Stimulated activated CD8-positive, alpha-beta memory T cell treated with anti-CD3 and anti-CD28 coated beads, Interleukin-4, amount 100 ng/mL, for 24 hours (primary cell): ENCODE data around the gene EPHB1.

Experiments used
- DNase-seq: peaks from one replicate; pipeline ENCODE4 v3.0.0-alpha.2; 2020; ENCODE audit warnings: low read depth

The EPHB1 gene

GRCh38 chr3:134809427-134810051, 14.5 kb downstream of the EPHB1 start:
- DNase-seq: no peak

GRCh38 chr3:134810052-134810435, 15.0 kb downstream of the EPHB1 start:
- no peak for DNase-seq

GRCh38 chr3:134810850-134811249, 15.8 kb downstream of the EPHB1 start:
- DNase-seq: no peak

DNA sequence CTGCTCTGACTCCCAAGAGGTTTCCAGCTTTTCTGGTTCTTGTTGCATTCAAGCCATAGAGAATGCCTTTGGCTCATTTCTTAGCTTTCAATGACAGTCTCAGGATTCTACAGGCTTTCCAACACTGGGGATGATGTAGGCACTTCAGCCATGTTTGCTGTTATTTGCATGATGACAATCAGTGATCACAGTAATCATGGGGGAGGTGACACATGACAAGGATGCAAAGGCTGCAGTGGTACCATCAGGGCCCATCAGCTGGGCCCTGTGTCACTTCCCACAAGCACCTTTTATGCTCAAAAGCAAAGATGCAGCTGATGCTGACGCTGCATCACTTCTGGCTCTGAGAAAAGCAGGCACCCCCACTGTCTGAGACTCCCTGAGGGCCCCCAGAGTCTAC, 18.6 kb downstream of the EPHB1 start:
- no peak for DNase-seq

DNA sequence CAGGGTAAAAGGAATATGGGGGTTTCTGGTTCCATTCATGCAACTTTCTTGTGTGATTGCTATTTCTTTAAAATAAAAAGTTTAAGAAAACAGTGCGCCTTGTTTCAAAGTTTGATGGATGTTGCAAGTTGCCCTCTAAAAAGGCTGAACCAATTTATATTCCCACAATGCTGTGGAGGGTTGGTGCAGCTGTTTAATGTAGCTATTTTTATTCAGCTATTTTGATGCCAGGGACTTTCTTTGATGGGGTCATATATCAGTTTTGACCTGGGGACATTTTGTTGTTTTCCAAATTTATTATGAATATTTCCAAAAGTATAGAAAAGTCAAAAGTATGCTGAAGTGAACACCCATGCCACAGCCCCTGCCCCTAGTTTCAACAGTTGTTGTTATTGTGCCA, 20.5 kb downstream of the EPHB1 start:
- no peak for DNase-seq

DNA sequence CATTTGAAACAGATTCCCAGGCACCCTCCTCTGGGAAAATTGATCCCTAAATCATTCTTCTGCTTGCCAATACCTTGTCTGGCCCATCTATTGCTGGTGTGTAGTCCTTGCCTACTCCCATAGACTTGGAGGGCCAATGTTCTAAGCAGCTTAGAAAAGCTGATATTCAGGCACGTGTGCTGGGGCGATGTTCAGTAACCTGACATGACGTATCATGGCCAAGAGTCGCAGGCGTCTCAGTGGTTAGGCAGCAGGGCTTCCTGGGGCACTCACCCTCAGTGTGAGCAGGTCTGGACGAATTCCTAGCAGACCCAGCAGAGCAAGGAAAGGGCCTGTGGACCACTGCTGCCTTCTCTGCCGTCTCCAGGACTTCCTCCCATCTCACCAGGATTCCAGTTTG, 21.6 kb downstream of the EPHB1 start:
- DNase-seq: no peak

GRCh38 chr3:134817297-134817696, 22.2 kb downstream of the EPHB1 start:
- DNase-seq: no peak

DNA sequence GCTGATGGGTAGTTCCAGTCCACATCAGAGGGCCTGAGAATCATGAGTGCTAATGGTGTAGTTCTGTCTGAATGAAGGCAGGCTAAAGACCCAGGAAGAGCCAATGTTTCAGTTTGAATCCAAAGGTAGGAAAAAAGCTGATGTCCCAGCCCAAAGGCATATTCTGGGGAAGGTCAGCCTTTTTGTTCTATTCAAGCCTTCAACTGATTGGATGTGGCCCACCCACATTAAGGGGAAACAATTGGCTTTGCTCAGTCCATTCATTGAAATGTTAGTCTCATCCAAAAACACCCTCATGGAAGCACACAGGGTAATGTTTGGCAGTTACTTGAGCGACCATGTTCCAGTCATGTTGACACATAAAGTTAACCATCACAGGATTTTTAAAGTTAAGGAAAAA, 25.9 kb downstream of the EPHB1 start:
- DNase-seq: no peak

GRCh38 chr3:134822090-134822489, 27.0 kb downstream of the EPHB1 start:
- no peak for DNase-seq

GRCh38 chr3:134823679-134824078, 28.6 kb downstream of the EPHB1 start:
- DNase-seq: no peak

DNA sequence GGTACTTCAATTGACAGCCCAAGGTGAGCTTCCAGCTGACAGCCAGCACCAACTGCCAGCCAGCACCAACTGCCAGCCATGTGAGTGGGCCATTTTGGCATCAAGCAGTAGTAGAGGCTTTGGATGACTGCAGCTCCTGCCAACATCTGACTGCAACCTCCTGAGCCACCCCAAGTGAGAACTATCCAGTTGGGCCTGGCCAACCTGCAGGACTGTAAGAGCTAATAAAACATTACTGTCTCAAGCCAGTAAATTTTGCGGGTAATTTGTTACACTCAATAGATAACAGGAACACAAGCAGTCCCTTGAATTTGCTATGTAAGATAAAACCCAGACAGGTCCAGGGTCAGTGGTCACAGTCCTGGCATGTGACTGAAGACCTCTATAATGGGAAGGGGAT, 29.7 kb downstream of the EPHB1 start:
- no peak for DNase-seq

- DNase-seq: no peak
Observed at GRCh38 chr3:134827213-134827612, 32.2 kb downstream of the EPHB1 start.

DNA sequence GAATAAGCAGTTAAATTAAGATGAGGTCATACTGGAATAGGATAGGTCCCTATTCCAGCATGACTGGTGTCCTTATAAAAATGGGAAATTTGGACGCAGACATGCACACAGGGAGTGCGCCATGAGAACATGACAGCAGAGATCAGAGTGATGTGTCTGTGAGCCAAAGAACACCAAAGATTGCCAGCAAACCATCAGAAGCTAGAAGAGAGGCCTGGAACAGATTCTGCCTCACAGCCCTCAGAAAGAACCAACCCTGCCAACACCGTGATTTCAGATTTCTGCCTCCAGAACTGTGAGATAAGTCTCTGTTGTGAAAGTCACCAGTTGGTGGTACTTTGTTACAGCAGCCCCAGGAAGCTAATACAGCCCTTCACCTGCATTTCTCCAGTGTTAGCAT, 34.7 kb downstream of the EPHB1 start:
- no peak for DNase-seq

GRCh38 chr3:134832585-134832984, 37.5 kb downstream of the EPHB1 start:
- DNase-seq: no peak

- DNase-seq: no peak
Observed at GRCh38 chr3:134833453-134834163, 38.5 kb downstream of the EPHB1 start.

DNA sequence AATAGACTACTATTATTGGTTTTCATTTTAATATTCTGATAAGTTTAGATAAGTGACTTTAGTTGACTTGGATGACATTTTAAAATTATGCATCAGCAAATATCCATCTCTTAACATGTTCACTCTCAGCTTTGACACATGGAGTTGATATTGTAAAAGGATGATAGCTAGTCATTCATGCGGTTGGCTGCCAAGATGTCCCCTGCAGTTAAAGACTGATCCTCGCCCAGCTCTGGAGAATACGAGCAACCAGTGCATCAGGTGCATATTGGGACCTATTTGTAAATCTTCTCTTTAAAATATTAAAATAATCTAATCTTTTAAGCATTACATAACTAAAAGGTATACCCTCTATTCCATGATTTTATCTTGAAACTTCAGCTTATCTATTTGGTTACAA, 41.9 kb downstream of the EPHB1 start:
- no peak for DNase-seq

- DNase-seq: no peak
Observed at GRCh38 chr3:134838599-134838998, 43.5 kb downstream of the EPHB1 start.

DNA sequence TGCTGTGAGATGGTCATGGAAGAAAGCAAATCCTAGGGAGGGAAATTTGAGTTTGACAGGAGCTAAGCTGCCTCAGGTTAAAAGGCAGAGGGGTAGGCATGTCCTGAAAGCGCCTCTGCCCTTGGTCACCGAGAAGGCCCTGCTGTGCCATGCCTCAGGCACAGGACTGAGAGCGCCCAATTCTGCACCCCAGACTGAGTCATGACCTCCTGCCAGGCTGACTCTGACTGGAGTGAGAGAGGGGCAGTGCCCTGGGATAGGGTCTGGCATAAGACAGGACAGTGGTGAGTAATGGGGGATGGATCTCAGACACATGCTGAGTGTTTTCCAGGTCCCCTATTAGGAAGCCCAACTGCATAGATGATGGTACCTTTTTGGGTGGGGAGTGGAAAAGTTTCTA, 44.4 kb downstream of the EPHB1 start:
- DNase-seq: no peak

DNA sequence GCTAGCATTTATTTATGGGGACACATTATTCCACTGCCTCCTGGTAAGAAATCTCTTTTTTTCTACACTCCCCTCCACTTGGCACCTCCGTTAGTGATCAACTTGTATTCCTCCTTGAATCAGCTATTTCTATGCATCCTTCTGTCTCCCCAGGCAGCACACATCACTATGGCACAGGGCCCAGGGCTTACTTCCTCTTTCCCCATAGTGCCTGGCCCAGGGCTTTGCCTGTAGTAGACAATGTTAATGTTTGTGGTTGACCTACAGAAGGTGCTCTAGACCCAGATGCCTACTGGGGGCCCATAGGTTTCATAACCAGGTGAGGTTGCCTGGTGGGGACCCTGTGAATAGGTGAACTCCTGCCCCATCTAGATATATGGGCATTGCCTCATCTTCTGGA, 44.9 kb downstream of the EPHB1 start:
- no peak for DNase-seq

- no peak for DNase-seq
Observed at GRCh38 chr3:134840459-134840858, 45.4 kb downstream of the EPHB1 start.

GRCh38 chr3:134846084-134846483, 51.0 kb downstream of the EPHB1 start:
- DNase-seq: no peak

- DNase-seq: no peak
Observed at GRCh38 chr3:134846911-134847317, 51.9 kb downstream of the EPHB1 start.

DNA sequence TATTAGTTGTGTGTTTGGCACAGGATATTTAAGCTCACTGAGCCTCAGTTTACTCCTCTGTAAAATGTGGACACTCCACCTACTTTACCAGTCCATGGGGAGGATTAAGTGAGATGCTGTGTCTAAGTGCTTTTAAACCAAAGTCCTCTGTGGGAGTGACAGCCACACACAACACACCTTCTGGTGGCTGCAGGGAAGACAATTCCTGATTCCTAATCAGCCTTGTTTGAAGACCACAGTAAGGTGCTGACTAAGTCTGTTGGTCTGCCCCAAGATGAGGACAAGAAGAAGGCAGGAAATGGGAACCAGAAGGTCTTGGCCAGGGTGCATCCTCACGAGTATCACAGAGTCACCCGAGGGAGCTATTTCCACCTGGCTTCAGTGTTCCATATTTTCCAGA, 52.3 kb downstream of the EPHB1 start:
- DNase-seq: no peak

GRCh38 chr3:134849561-134849960, 54.5 kb downstream of the EPHB1 start:
- no peak for DNase-seq
